Neural cell (in vitro differentiated cells): ENCODE measurements around the gene GAB4.

ENCODE experiments used
- CTCF ChIP-seq: fragments of 450-650 bp; IDR thresholded peaks from 2 replicates; pipeline ENCODE4 v1.5.1; 2014; ENCODE audit warnings: antibody characterized with exemption, mild to moderate bottlenecking, moderate library complexity; ENCODE audit not compliant: poor library complexity, severe bottlenecking
- EP300 ChIP-seq: fragments of 450-650 bp; conservative IDR thresholded peaks from 2 replicates; pipeline ENCODE4 v1.6.1; 2014; ENCODE audit warnings: antibody characterized with exemption, mild to moderate bottlenecking, moderate library complexity; ENCODE audit not compliant: poor library complexity, severe bottlenecking
- EZH2 ChIP-seq: fragments of 200-600, 300-800 bp; shearing (Covaris generic), sonication (generic); IDR thresholded peaks from 2 replicates; pipeline ENCODE4 v1.6.1; 2014; ENCODE audit warnings: antibody characterized with exemption, low read length, borderline replicate concordance, mild to moderate bottlenecking; ENCODE audit not compliant: insufficient read depth, poor library complexity, severe bottlenecking
- MXI1 ChIP-seq: fragments of 450-650 bp; conservative IDR thresholded peaks from 2 replicates; pipeline ENCODE4 v1.6.1; 2014; ENCODE audit warnings: antibody characterized with exemption, mild to moderate bottlenecking; ENCODE audit not compliant: poor library complexity, severe bottlenecking
- POLR2AphosphoS5 ChIP-seq: IDR thresholded peaks from 2 replicates; pipeline ENCODE4 v1.6.1; 2012
- RAD21 ChIP-seq: fragments of 450-650 bp; conservative IDR thresholded peaks from 2 replicates; pipeline ENCODE4 v1.6.1; 2014; ENCODE audit warnings: antibody characterized with exemption, mild to moderate bottlenecking, moderate library complexity
- TAF1 ChIP-seq: IDR thresholded peaks from 2 replicates; pipeline ENCODE4 v1.6.1; 2012; ENCODE audit warnings: low read depth

GRCh38 chr22:16969508-16970327 lies 38.3 kb downstream of the GAB4 start:
- TF ChIP-seq CTCF (no peak), EZH2 (no peak), MXI1 (no peak), POLR2AphosphoS5 (no peak), RAD21 (no peak), TAF1 (no peak), EP300 (no peak)
